Mesodermal cell (in vitro differentiated cells): ENCODE measurements around the gene JADE2.
"Not testable (repeated sequence)": the region's sequence is repeated elsewhere in the genome, so short reads cannot be mapped to it uniquely, and the experiment has no call there.

Source experiments
- H3K27ac ChIP-seq: 2 replicates; pipeline ENCODE4 v1.7.0; 2013; ENCODE audit warnings: mild to moderate bottlenecking, low read depth, low read length, moderate library complexity; ENCODE audit not compliant: severe bottlenecking
- H3K36me3 ChIP-seq: 2 replicates; pipeline ENCODE4 v1.7.1; 2013; ENCODE audit warnings: mild to moderate bottlenecking, low read length, moderate library complexity; ENCODE audit not compliant: control insufficient read depth, insufficient read depth
- H3K4me1 ChIP-seq: one replicate; pipeline ENCODE4 v1.7.1; 2013; ENCODE audit warnings: mild to moderate bottlenecking, low read length; ENCODE audit not compliant: insufficient read depth, control insufficient read depth, poor library complexity, severe bottlenecking
- H3K4me3 ChIP-seq: 2 replicates; pipeline ENCODE4 v1.7.0; 2013; ENCODE audit warnings: low read length, control low read depth, mild to moderate bottlenecking; ENCODE audit not compliant: insufficient read depth, poor library complexity, severe bottlenecking; ENCODE audit errors: extremely low read depth
- H3K9me3 ChIP-seq: 2 replicates; pipeline ENCODE4 v1.7.1; 2013; ENCODE audit warnings: mild to moderate bottlenecking, low read length, moderate library complexity; ENCODE audit not compliant: control insufficient read depth
- WGBS, 2 experiments: methylation state at CpG; one replicate each; pipeline ENCODE4 v1.1.5; 2013; ENCODE audit warnings: missing lambda C conversion rate in 2 of 2; ENCODE audit not compliant: insufficient coverage in 2 of 2; 5-methylcytosine and 5-hydroxymethylcytosine counted together

The JADE2 gene

GRCh38 chr5:134594797-134595457, 69.5 kb downstream of the JADE2 start:
- Histone ChIP-seq H3K27ac (no peak overlapping the region), H3K4me3 (no peak overlapping the region), H3K9me3 (no peaks in the 10 kb centered on the region), H3K4me1 (peaks cover 6% of the 10 kb centered on the region), H3K36me3 (no peaks in the 10 kb centered on the region)
- 81 to 100% methylated on average over 2 to 3 of the region's 3 CpGs for WGBS, 2 experiments

GRCh38 chr5:134595458-134595838, 70.0 kb downstream of the JADE2 start:
- Histone ChIP-seq H3K27ac (no peak overlapping the region), H3K36me3 (no peaks in the 10 kb centered on the region), H3K4me3 (no peak overlapping the region), H3K9me3 (no peaks in the 10 kb centered on the region), H3K4me1 (peaks cover 6% of the 10 kb centered on the region)
- WGBS, 2 experiments: 78% methylated on average over 2 to 3 of the region's 3 CpGs

GRCh38 chr5:134599820-134600219, 74.3 kb downstream of the JADE2 start:
- not testable (repeated sequence) for H3K4me1 ChIP-seq, H3K4me3 ChIP-seq, H3K9me3 ChIP-seq, H3K27ac ChIP-seq
- peaks cover 15% of the 10 kb centered on the region for H3K36me3 ChIP-seq
- WGBS, 2 experiments: 80% methylated on average over 2 of the region's 3 CpGs; no CpG with 5 or more reads in 1 of the 2 experiments

- H3K9me3 ChIP-seq: no peaks in the 10 kb centered on the region
- WGBS, 2 experiments: 100% methylated on average over 2 of the region's 3 CpGs; no CpG with 5 or more reads in 1 of the 2 experiments
- H3K27ac ChIP-seq: no peak overlapping the region
- H3K36me3 ChIP-seq: peaks cover 16% of the 10 kb centered on the region
- no peaks in the 10 kb centered on the region for H3K4me1 ChIP-seq
- H3K4me3 ChIP-seq: no peak overlapping the region
Observed at GRCh38 chr5:134600600-134600999, 75.1 kb downstream of the JADE2 start.

GRCh38 chr5:134603059-134603458, 77.6 kb downstream of the JADE2 start:
- 67% methylated on average over 1 of the region's 1 CpG; no CpG with 5 or more reads in 1 of the 2 experiments for WGBS, 2 experiments

GRCh38 chr5:134604908-134605307, 79.4 kb downstream of the JADE2 start:
- H3K4me3 ChIP-seq: no peak overlapping the region
- H3K9me3 ChIP-seq: no peaks in the 10 kb centered on the region
- no peak overlapping the region for H3K27ac ChIP-seq
- WGBS, 2 experiments: no CpG with 5 or more reads among the region's 1 CpG
- H3K4me1 ChIP-seq: no peaks in the 10 kb centered on the region
- H3K36me3 ChIP-seq: peaks cover 52% of the 10 kb centered on the region

More at GRCh38 chr5:134603059-134603458, 77.6 kb downstream of the JADE2 start:
- H3K27ac ChIP-seq: no peak overlapping the region
- H3K4me1 ChIP-seq: no peaks in the 10 kb centered on the region
- peaks cover 36% of the 10 kb centered on the region for H3K36me3 ChIP-seq
- H3K4me3 ChIP-seq: no peak overlapping the region
- no peaks in the 10 kb centered on the region for H3K9me3 ChIP-seq

GRCh38 chr5:134606726-134607125, 81.3 kb downstream of the JADE2 start:
- Histone ChIP-seq H3K9me3 (no peaks in the 10 kb centered on the region), H3K4me1 (no peaks in the 10 kb centered on the region), H3K27ac (no peak overlapping the region), H3K4me3 (no peak overlapping the region), H3K36me3 (peaks cover 68% of the 10 kb centered on the region)
- WGBS, 2 experiments: 83% methylated on average over 1 of the region's 5 CpGs; no CpG with 5 or more reads in 1 of the 2 experiments

GRCh38 chr5:134608555-134608954, 83.1 kb downstream of the JADE2 start:
- no peak overlapping the region for H3K27ac ChIP-seq
- H3K4me1 ChIP-seq: no peaks in the 10 kb centered on the region
- peaks cover 71% of the 10 kb centered on the region for H3K36me3 ChIP-seq
- H3K4me3 ChIP-seq: no peak overlapping the region
- WGBS, 2 experiments: 91 to 100% methylated on average over 3 of the region's 3 CpGs
- no peaks in the 10 kb centered on the region for H3K9me3 ChIP-seq

GRCh38 chr5:134609232-134609851, 83.9 kb downstream of the JADE2 start:
- Histone ChIP-seq H3K9me3 (no peaks in the 10 kb centered on the region), H3K4me1 (no peaks in the 10 kb centered on the region), H3K27ac (no peak overlapping the region), H3K4me3 (no peak overlapping the region), H3K36me3 (peaks cover 66% of the 10 kb centered on the region)
- WGBS, 2 experiments: 100% methylated on average over 1 to 2 of the region's 3 CpGs

GRCh38 chr5:134610725-134611124, 85.3 kb downstream of the JADE2 start:
- H3K36me3 ChIP-seq: peaks cover 66% of the 10 kb centered on the region
- no peaks in the 10 kb centered on the region for H3K9me3 ChIP-seq
- no peak overlapping the region for H3K4me3 ChIP-seq
- H3K4me1 ChIP-seq: no peaks in the 10 kb centered on the region
- no peak overlapping the region for H3K27ac ChIP-seq

- WGBS, 2 experiments: 93 to 100% methylated on average over 3 of the region's 4 CpGs
- no peak overlapping the region for H3K4me3 ChIP-seq
- H3K27ac ChIP-seq: no peak overlapping the region
- H3K4me1 ChIP-seq: no peaks in the 10 kb centered on the region
- peaks cover 61% of the 10 kb centered on the region for H3K36me3 ChIP-seq
- H3K9me3 ChIP-seq: no peaks in the 10 kb centered on the region
Observed at GRCh38 chr5:134611515-134611914, 86.0 kb downstream of the JADE2 start.
